A549 (cell line): ENCODE data around the gene CALU. TPM values are rescaled to one million over a fixed set of nuclear protein-coding genes. Genes with fewer than 3 reads are reported as not detected.

Experiments
- ATAC-seq, 2 experiments: fragments of 200-7000 bp in 1 of 2; fragments of >200 bp in 1 of 2; cut with Nextera tagmentation in 1 of 2; cut with Tn5 transposase in 1 of 2; 3 replicates each; pipeline versions ENCODE4 v1.8.0 to v1.9.1; 2018 to 2020; ENCODE audit warnings: mild to moderate bottlenecking in 1 of 2, moderate library complexity in 1 of 2
- CTCF ChIA-PET: fragments of 300-600 bp; sonication (Branson Sonifier 250); formaldehyde crosslinking; extraction: SDS; loops from one replicate; lab custom pipeline; 2021; ENCODE audit warnings: antibody characterized with exemption, inconsistent platforms; lab: Yijun Ruan, JAX
- POLR2A ChIA-PET: fragments of 350-600 bp; formaldehyde crosslinking; extraction: SDS; loops from one replicate; lab custom pipeline; 2021; ENCODE audit warnings: antibody characterized with exemption, inconsistent platforms; lab: Yijun Ruan, JAX
- DNase-seq, 2 experiments: peaks; one replicate each; pipeline versions ENCODE4 v3.0.0 to v3.0.0-alpha.2; 2011 to 2016; ENCODE audit warnings: low read depth in 1 of 2, low spot score in 1 of 2
- FAIRE-seq: peaks from 2 replicates; lab custom pipeline; 2011; peaks lifted over from hg19 to GRCh38; lab: Jason Lieb, UNC
- H3K27ac ChIP-seq, 2 experiments: fragments of >200 bp; sonication (Bioruptor Twin); formaldehyde crosslinking; 3 replicates each; pipeline ENCODE4 v1.5.1; 2016 to 2017
- H3K4me1 ChIP-seq: fragments of >200 bp; sonication (Bioruptor Twin); formaldehyde crosslinking; 3 replicates; pipeline ENCODE4 v1.6.1; 2016
- H3K4me2 ChIP-seq: fragments of >200 bp; sonication (Bioruptor Twin); formaldehyde crosslinking; 3 replicates; pipeline ENCODE4 v1.6.1; 2016
- H3K4me3 ChIP-seq: fragments of >200 bp; sonication (Bioruptor Twin); formaldehyde crosslinking; 3 replicates; pipeline ENCODE4 v1.5.1; 2016
- H3K9me3 ChIP-seq: fragments of >200 bp; sonication (Bioruptor Twin); formaldehyde crosslinking; 3 replicates; pipeline ENCODE4 v1.6.1; 2016
- ATOH8 ChIP-seq: fragments of 250-450 bp; sonication (Bioruptor Pico); IDR thresholded peaks from 2 replicates; pipeline ENCODE4 v1.5.0; 2020; ENCODE audit warnings: low read depth, mild to moderate bottlenecking, moderate library complexity
- BCL3 ChIP-seq: fragments of >200 bp; sonication (Bioruptor Twin); formaldehyde crosslinking; IDR thresholded peaks from 3 replicates; pipeline ENCODE4 v1.6.1; 2016
- CBX2 ChIP-seq: fragments of 200-600 bp; sonication (generic); IDR thresholded peaks from 2 replicates; pipeline ENCODE4 v1.6.1; 2016; ENCODE audit warnings: low read depth, mild to moderate bottlenecking, borderline replicate concordance
- CHD2 ChIP-seq: fragments of 150-350 bp; IDR thresholded peaks from 2 replicates; pipeline ENCODE4 v1.6.1; 2014; ENCODE audit warnings: low read length; ENCODE audit not compliant: partially characterized antibody
- ELK1 ChIP-seq: fragments of 150-350 bp; IDR thresholded peaks from 2 replicates; pipeline ENCODE4 v1.6.1; 2014; ENCODE audit warnings: low read depth, mild to moderate bottlenecking, low read length
- ESRRA ChIP-seq: fragments of 150-350 bp; IDR thresholded peaks from 2 replicates; pipeline ENCODE4 v1.6.1; 2014; ENCODE audit warnings: mild to moderate bottlenecking, low read length, borderline replicate concordance
- FOSB ChIP-seq: fragments of 250-450 bp; sonication (Bioruptor Pico); IDR thresholded peaks from 2 replicates; pipeline ENCODE4 v1.5.0; 2020; ENCODE audit warnings: mild to moderate bottlenecking, moderate library complexity
- FOSL2 ChIP-seq, 2 experiments: fragments of 450-650 bp in 1 of 2; fragments of >200 bp in 1 of 2; sonication (Bioruptor Twin) in 1 of 2; formaldehyde crosslinking; IDR thresholded peaks; 2 replicates each; pipeline versions ENCODE4 v1.5.0 to v1.6.1; 2016 to 2020; ENCODE audit warnings: mild to moderate bottlenecking in 1 of 2, moderate library complexity in 1 of 2
- HDAC2 ChIP-seq: fragments of 200-600 bp; sonication (generic); IDR thresholded peaks from 2 replicates; pipeline ENCODE4 v1.6.1; 2016
- HES2 ChIP-seq: fragments of >200 bp; sonication (Bioruptor Twin); formaldehyde crosslinking; IDR thresholded peaks from 2 replicates; pipeline ENCODE4 v1.6.1; 2016
- JUN ChIP-seq, 2 experiments: fragments of >200 bp; sonication (Bioruptor Twin); formaldehyde crosslinking; IDR thresholded peaks; 2 replicates in 1 of 2; 3 replicates in 1 of 2; pipeline ENCODE4 v1.6.1; 2016 to 2017
- KDM1A ChIP-seq: fragments of 200-600 bp; sonication (generic); IDR thresholded peaks from 2 replicates; pipeline ENCODE4 v1.6.1; 2016; ENCODE audit warnings: low read depth, mild to moderate bottlenecking
- KDM5A ChIP-seq: fragments of 200-600 bp; sonication (generic); IDR thresholded peaks from 2 replicates; pipeline ENCODE4 v1.6.1; 2016; ENCODE audit warnings: antibody characterized with exemption, mild to moderate bottlenecking
- MAFK ChIP-seq: fragments of 450-650 bp; IDR thresholded peaks from 2 replicates; pipeline ENCODE4 v1.6.1; 2014; ENCODE audit not compliant: partially characterized antibody
- MAX ChIP-seq: IDR thresholded peaks from 2 replicates; pipeline ENCODE4 v1.6.1; 2012
- MAZ ChIP-seq: fragments of 150-350 bp; IDR thresholded peaks from 2 replicates; pipeline ENCODE4 v1.6.1; 2014; ENCODE audit warnings: antibody characterized with exemption, low read depth, low read length, borderline replicate concordance
- NPAS2 ChIP-seq: fragments of 250-450 bp; sonication (Bioruptor Pico); IDR thresholded peaks from 2 replicates; pipeline ENCODE4 v1.8.0; 2022; ENCODE audit warnings: mild to moderate bottlenecking, moderate library complexity, borderline replicate concordance
- NR3C1 ChIP-seq: fragments of >200 bp; sonication (Bioruptor Twin); formaldehyde crosslinking; IDR thresholded peaks from 3 replicates; pipeline ENCODE4 v1.6.1; 2017
- PBX3 ChIP-seq: IDR thresholded peaks from 2 replicates; pipeline ENCODE4 v1.6.1; 2012
- RARB ChIP-seq: fragments of 250-450 bp; sonication (Bioruptor Pico); IDR thresholded peaks from 2 replicates; pipeline ENCODE4 v1.8.0; 2021; ENCODE audit warnings: mild to moderate bottlenecking, moderate library complexity
- RFX5 ChIP-seq: fragments of 450-650 bp; IDR thresholded peaks from 2 replicates; pipeline ENCODE4 v1.7.1; 2014; ENCODE audit warnings: antibody characterized with exemption, mild to moderate bottlenecking, moderate library complexity
- RNF2 ChIP-seq: fragments of 200-600 bp; sonication (generic); IDR thresholded peaks from 2 replicates; pipeline ENCODE4 v1.6.1; 2016; ENCODE audit warnings: low read depth, mild to moderate bottlenecking, antibody characterized with exemption, moderate library complexity, borderline replicate concordance
- SMC3 ChIP-seq: fragments of >200 bp; sonication (Bioruptor Twin); formaldehyde crosslinking; IDR thresholded peaks from 3 replicates; pipeline ENCODE4 v1.6.1; 2018; ENCODE audit warnings: inconsistent platforms
- SREBF2 ChIP-seq: fragments of 450-650 bp; IDR thresholded peaks from 2 replicates; pipeline ENCODE4 v1.6.1; 2014; ENCODE audit warnings: mild to moderate bottlenecking, moderate library complexity
- TFCP2L1 ChIP-seq: fragments of 250-450 bp; sonication (Bioruptor Pico); IDR thresholded peaks from 2 replicates; pipeline ENCODE4 v1.5.0; 2021; ENCODE audit warnings: mild to moderate bottlenecking
- ZNF302 ChIP-seq: fragments of 250-450 bp; sonication (Bioruptor Pico); IDR thresholded peaks from 2 replicates; pipeline ENCODE4 v1.9.0; 2021; ENCODE audit warnings: inconsistent platforms, mild to moderate bottlenecking, moderate library complexity
- WGBS: methylation state at CpG from one replicate; pipeline ENCODE4 v1.1.6; 2017; ENCODE audit errors: missing lambda C conversion rate; 5-methylcytosine and 5-hydroxymethylcytosine counted together
- polyA plus RNA-seq, 4 experiments: library from polyadenylated mRNA; depleted of rRNA in 3 of 4; stranded (reverse); fragments of >200 nt; fragmentation: RNase III in 1 of 4; extraction: RNeasy Plus Mini Kit Qiagen cat#74134 plus additional on column Dnase treatment in 1 of 4; gene quantifications; 2 replicates in 3 of 4; 3 replicates in 1 of 4; pipeline ENCODE4 v1.2.3, GENCODE V29; 2011 to 2017

The CALU gene
- polyA plus RNA-seq, 2 of the 4 experiments (the other 2 are of a cell fraction) = 192 to 233 TPM

GRCh38 chr7:128800567-128800966 lies 61.4 kb downstream of the CALU start (continued):
- TF ChIP-seq RNF2 = no peak

- Histone ChIP-seq H3K27ac (no peak overlapping the region), H3K9me3 (no peaks in the 10 kb centered on the region), H3K4me2 (no peak overlapping the region), H3K4me1 (no peaks in the 10 kb centered on the region), H3K4me3 (no peak overlapping the region)
- ChIA-PET POLR2A (no interaction called here), CTCF (interaction anchor here (1.6 to 1.7 kb wide), 2 partner anchors 26 to 78 kb away, joined by 3 to 4 read pairs; no protein-coding TSS in a partner anchor)
- ATAC-seq = no peak
- TF ChIP-seq MAX (no peak), NR3C1 (no peak), RARB (no peak), BCL3 (no peak), KDM1A (no peak), SREBF2 (no peak), MAZ (no peak), SMC3 (no peak), ZNF302 (no peak)
- no peak for FAIRE-seq
- WGBS = 88% methylated on average over 9 of the region's 9 CpGs
- DNase-seq = no peak
These were observed 61.8 kb downstream of the CALU start for GRCh38 chr7:128801003-128801402.

- H3K4me2 ChIP-seq = no peak overlapping the region
- FAIRE-seq (no peak), ATAC-seq (no peak), DNase-seq (no peak)
- ChIA-PET POLR2A (no interaction called here), CTCF (interaction anchor here (1.0 to 1.7 kb wide), 5 partner anchors 25 to 82 kb away, joined by 3 to 4 read pairs (median 3); partner anchors contain the start of gene ATP6V1F)
- no peak for TF ChIP-seq ATOH8 (CRISPR knock-in tag)
- TF ChIP-seq NPAS2 (CRISPR knock-in tag) = no peak
- TF ChIP-seq HES2 = no peak
- no peak for TF ChIP-seq FOSL2 (IDR thresholded peaks at IDR 0.05)
- no peak for TF ChIP-seq FOSL2 (CRISPR knock-in tag; IDR thresholded peaks at IDR 0.05)
- no peak for TF ChIP-seq ELK1
- no peak for TF ChIP-seq NR3C1
- TF ChIP-seq SMC3 = no peak
- TF ChIP-seq TFCP2L1 (CRISPR knock-in tag) = no peak
- no peak for TF ChIP-seq CHD2
- no peak for TF ChIP-seq RNF2
- no peak for TF ChIP-seq JUN (IDR thresholded peaks at IDR 0.05)
- TF ChIP-seq ESRRA = no peak
- TF ChIP-seq RFX5 = no peak
- no peak for TF ChIP-seq KDM5A
- no peak for TF ChIP-seq PBX3
- no peak for TF ChIP-seq CBX2
- TF ChIP-seq HDAC2 = no peak
- TF ChIP-seq FOSB (CRISPR knock-in tag) = no peak
- no peak for TF ChIP-seq MAFK
- WGBS = 65% methylated on average over 2 of the region's 2 CpGs
- H3K9me3 ChIP-seq = no peaks in the 10 kb centered on the region
- H3K27ac ChIP-seq = no peak overlapping the region
- no peak overlapping the region for H3K4me3 ChIP-seq
- H3K4me1 ChIP-seq = no peaks in the 10 kb centered on the region
These were observed 62.7 kb downstream of the CALU start for GRCh38 chr7:128801667-128802418.
